Retinal pigment epithelial cell (primary cell): Measurements from ENCODE around the gene AIG1.

Experiments used
- DNase-seq: peaks from one replicate; pipeline ENCODE4 v3.0.0-alpha.2; 2010; ENCODE audit warnings: low read depth
- H3K4me3 ChIP-seq: 2 replicates; pipeline ENCODE4 v1.5.1; 2011; ENCODE audit warnings: mild to moderate bottlenecking, low read length, control low read depth, moderate library complexity
- TF ChIP-seq, protein P1 (sequence below): conservative IDR thresholded peaks from 2 replicates; pipeline ENCODE4 v1.5.1; 2011; ENCODE audit warnings: low read depth, low read length, control low read depth, inconsistent platforms

Gene AIG1

GRCh38 chr6:143206550-143206949, 145.9 kb downstream of the AIG1 start:
- DNase-seq: no peak
- H3K4me3 ChIP-seq: no peak overlapping the region
- TF ChIP-seq, protein P1, sequence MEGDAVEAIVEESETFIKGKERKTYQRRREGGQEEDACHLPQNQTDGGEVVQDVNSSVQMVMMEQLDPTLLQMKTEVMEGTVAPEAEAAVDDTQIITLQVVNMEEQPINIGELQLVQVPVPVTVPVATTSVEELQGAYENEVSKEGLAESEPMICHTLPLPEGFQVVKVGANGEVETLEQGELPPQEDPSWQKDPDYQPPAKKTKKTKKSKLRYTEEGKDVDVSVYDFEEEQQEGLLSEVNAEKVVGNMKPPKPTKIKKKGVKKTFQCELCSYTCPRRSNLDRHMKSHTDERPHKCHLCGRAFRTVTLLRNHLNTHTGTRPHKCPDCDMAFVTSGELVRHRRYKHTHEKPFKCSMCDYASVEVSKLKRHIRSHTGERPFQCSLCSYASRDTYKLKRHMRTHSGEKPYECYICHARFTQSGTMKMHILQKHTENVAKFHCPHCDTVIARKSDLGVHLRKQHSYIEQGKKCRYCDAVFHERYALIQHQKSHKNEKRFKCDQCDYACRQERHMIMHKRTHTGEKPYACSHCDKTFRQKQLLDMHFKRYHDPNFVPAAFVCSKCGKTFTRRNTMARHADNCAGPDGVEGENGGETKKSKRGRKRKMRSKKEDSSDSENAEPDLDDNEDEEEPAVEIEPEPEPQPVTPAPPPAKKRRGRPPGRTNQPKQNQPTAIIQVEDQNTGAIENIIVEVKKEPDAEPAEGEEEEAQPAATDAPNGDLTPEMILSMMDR: no peak

GRCh38 chr6:143210420-143210819, 149.7 kb downstream of the AIG1 start:
- TF ChIP-seq, protein P1: no peak
- no peak overlapping the region for H3K4me3 ChIP-seq
- DNase-seq: no peak

GRCh38 chr6:143213859-143214376, 153.2 kb downstream of the AIG1 start:
- no peak for DNase-seq
- TF ChIP-seq, protein P1: no peak
- H3K4me3 ChIP-seq: no peak overlapping the region

DNA sequence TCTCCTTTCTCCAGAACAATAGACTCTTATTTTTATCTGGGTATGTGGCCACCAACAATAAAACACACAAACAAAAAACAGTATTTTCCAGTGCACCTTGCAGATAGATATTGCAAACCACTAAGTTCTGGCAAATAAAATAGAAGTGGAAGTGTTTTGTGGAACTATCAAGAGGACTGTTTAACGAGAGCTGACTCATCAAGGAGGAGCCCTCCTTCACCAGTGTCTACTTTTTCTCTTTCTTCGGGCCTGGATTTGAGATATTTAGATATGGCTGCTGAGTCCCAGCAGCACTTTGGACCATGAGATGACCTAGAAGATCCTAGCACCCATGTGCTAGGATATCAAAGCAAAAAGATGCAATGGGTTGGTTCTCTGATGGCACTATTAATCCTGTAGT, 154.7 kb downstream of the AIG1 start:
- TF ChIP-seq, protein P1: no peak
- DNase-seq: no peak
- no peak overlapping the region for H3K4me3 ChIP-seq

GRCh38 chr6:143215771-143216170, 155.1 kb downstream of the AIG1 start:
- DNase-seq: no peak
- TF ChIP-seq, protein P1: no peak
- H3K4me3 ChIP-seq: no peak overlapping the region

GRCh38 chr6:143218233-143218632, 157.5 kb downstream of the AIG1 start:
- no peak for DNase-seq
- no peak overlapping the region for H3K4me3 ChIP-seq
- TF ChIP-seq, protein P1: no peak

DNA sequence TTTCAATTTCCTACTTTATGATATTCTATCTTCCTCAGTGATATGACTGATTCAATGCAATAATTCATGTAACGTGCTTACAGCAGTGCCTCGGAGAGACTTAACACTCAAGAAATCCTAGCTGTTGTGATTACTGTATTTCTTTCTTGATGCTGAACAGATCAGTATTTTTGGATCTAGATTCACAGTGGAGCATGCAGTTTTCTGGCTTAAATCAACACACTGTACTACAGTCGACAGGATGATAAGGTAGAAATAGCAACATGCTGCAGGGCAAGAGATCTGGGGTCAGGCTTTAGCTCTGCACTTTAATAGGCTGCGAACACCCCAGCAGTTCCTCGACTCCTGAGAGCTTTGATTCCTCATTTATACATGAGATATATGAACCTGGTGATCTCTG, 161.0 kb downstream of the AIG1 start:
- DNase-seq: no peak
- TF ChIP-seq, protein P1: no peak

More for the DNA sequence above, 161.0 kb downstream of the AIG1 start:
- no peak overlapping the region for H3K4me3 ChIP-seq
